GM18867 (cell line): ENCODE measurements around the gene MYOD1.

ENCODE experiments used
- ATAC-seq: cut with Tn5 transposase; IDR thresholded peaks from one replicate; pipeline ENCODE4 v1.9.1; 2021; ENCODE audit warnings: mild to moderate bottlenecking, moderate library complexity; ENCODE audit not compliant: unreplicated experiment

MYOD1 gene

DNA sequence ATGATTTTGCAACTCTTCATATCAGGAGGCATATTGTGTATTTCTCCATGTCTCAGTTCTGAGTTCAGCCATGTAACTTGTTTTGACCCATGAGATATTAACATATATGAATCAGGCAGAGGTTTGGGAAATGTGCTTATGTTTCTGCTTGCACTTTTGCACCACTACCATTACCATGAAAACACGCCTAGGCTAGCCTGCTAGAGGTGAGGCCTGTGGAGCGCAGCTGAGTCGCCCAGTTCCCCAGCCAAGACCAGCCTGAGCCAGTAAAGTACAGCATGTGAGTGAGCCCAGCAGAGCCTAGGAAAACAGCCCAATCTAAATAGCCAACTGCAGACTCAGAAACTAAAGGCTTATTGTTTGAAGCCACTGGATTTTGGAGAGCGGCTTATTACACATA is 18.4 kb upstream of the MYOD1 start:
- ATAC-seq: no peak

DNA sequence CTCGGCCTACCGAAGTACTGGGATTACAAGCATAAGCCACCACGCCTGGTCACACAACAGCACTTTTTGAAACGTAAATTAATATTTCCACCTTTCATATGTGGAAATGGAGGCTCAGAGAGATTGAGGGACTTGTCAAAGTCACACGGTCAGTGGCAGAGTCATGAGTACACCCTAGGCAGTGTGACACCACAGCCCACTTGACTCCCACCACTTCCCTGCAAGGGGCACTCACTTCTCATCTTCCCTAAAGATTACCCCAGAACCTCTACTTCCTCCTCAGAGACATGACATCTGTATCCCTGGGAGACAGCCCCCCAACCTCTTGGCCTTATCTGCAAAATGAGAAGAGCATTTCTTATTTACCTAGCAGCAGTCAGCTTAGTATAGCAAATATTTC is 16.5 kb upstream of the MYOD1 start:
- no peak for ATAC-seq

DNA sequence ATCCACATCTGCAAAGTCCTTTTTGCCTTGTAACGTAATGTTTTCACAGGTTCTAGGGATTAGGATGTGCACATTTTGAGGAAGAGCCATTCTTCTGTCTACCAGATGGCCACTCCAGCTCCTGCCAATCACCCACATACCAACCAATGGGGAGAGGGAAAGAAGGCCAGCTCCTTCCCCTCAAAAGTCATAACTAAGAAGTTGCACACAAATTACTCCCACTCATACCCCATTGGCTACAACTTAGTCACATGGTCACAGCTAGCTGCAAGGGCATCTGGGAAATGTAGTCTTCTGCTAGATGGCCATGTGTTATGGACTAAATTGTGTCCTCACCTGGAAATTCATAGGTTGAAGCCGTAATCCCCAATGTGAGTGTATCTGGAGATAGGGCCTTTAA is 15.4 kb upstream of the MYOD1 start:
- ATAC-seq: peak; percentile 58

DNA sequence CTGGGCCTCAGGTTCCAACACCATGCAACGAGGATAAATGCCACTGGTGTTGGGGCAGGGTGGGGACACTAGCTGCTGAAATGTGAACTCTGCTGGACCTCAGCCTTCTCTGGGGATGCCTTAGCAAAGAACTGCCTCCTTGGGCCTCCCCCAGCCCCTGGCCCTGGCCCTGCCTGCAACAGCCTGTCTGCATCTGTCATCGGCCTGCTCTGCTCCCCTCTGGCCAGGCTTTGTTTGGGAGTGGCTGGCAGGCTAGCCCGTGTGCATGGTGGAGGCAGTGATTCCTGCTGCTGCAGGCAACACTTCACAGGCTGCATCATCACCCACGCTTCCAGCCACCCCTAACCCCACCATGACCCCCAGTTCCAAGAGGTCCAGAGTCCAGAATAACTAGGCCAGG is 11.5 kb upstream of the MYOD1 start:
- no peak for ATAC-seq

DNA sequence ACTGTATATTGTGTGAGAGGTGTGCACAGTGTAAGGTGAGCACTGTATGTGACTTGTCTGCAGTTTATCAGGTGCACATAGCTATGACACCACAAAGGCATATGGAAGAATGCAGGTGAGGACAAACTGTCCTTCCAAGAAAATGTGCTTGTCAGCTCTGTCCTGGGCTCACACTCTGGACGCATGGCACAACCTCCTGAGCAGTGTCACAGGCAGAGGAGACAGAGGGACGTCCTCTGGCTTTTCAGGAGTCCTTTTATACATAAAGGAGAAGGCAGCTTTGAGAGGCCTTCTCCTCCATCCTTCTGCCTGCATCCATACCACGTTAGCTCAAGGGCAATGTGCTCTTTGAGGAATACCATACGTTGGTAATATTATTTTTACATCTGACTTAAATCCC is 7.5 kb upstream of the MYOD1 start:
- ATAC-seq: no peak

DNA sequence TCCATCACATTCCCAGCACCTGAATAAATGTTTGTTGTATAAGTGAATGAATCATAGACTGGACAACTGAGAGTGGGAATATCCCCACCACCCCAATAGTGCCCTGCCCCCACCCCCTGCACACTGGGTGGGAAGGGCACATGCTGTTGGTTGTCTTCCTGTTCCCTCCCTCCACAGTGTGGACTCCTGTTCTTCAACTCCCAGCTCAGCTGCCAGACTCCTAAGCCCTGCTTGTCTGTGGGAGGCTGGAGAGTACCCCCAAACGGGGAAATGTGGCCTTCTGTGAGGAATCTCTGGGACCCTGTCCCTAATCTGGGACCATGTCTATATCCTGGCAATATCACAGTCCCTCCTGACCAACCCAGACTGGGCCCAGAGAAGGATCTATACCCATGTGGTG is 5.5 kb upstream of the MYOD1 start:
- ATAC-seq: no peak

DNA sequence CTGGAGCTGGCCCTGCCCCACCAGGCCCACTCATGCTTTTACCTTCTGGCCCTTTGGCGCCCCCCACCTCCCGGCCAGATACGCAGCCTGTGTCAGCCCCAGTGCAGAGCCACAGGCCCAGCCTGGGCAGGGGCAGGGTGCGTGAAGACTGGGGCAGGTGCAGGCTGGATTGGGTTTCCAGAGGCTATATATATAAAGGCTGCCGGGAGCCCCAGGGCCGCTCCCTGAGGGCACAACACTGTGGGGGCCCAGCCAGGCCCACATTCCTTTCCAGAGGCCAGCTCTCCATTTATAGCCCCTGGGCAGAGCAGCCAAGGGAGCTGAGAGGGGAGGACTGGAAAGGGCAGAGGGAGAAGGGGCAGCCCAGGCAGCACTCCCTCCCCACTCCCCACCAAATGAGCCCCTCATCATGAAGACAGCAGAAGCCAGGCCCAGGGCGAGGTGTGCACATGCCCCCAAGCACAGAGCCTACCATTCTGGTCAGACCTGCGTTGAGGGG is 5.0 kb upstream of the MYOD1 start:
- ATAC-seq: no peak

DNA sequence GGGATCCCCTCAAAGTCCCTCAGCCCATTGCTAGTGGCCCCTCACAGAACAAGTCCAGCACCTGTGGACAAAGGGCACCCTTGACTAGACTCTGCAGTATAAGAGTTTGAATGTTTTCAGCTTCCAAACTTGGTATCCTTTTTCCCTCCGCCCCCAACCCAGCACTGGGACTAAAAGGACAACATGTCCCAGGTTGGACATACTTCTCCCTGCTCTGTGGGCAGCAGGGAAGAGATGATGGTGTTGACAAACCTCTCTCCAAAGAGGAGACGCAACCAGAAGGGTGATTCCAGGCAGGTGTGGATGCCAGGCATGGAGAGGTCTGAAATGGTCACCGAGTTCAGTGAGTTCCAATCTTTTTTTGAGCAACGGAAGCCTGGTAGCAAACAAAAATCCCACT is 4.5 kb upstream of the MYOD1 start:
- no peak for ATAC-seq

DNA sequence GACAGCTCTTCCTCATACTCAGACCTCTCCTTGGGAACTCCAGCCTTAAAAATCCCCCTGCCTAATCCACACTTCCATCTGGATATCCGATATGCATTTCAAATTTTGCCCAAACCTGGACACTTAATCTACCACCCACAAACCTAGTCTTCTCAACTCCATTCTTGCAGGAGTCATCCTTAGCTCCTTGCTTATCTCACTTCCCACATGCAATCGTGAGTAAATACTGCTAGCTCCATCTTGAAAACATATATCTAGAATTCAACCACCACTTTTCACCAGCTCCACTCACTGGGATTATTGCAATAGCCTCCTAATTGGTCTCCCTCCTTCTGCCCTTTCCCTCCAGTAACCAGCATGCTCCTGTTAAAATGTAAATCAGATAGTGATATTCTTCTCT is 2.6 kb upstream of the MYOD1 start:
- no peak for ATAC-seq

DNA sequence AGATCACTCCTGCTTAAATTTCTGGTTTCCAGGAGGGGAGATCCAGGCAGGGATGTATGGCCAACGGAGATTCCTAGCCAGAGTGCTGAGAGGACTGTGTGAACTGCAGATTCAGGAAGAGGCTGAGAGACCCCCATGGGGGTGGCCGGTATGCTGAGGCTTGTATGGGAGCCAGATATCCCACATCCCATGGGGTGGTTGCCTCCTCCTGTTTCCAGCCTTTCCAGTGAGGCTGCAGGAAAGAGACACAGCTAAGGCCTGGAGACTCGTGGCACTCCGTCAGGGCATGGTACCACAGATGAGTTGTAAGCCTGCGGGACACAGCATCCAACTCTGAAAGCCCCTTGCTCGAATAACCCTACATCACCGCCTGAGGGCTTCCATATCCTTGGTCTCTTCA is 1.4 kb upstream of the MYOD1 start:
- no peak for ATAC-seq

DNA sequence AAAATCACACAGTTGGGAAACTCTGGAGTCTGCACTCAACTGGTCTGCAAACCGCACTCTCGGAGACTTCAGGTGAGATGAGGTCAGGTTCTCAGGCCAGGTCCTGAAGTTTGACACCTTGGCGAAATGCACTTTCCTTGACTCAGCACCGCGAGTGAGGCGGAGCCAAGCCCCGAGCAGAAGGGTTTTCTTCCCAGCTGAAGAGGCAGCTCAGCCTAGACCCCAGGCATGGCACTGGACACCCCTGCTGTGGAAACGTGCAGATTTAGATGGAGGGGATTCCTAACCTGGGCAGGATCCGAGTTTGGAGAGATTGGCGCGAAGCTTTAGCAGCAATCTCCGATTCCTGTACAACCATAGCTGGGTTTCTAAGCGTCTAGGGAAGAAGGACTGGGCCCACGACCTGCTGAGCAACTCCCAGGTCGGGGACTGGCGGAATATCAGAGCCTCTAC is 835 bp upstream of the MYOD1 start:
- no peak for ATAC-seq

DNA sequence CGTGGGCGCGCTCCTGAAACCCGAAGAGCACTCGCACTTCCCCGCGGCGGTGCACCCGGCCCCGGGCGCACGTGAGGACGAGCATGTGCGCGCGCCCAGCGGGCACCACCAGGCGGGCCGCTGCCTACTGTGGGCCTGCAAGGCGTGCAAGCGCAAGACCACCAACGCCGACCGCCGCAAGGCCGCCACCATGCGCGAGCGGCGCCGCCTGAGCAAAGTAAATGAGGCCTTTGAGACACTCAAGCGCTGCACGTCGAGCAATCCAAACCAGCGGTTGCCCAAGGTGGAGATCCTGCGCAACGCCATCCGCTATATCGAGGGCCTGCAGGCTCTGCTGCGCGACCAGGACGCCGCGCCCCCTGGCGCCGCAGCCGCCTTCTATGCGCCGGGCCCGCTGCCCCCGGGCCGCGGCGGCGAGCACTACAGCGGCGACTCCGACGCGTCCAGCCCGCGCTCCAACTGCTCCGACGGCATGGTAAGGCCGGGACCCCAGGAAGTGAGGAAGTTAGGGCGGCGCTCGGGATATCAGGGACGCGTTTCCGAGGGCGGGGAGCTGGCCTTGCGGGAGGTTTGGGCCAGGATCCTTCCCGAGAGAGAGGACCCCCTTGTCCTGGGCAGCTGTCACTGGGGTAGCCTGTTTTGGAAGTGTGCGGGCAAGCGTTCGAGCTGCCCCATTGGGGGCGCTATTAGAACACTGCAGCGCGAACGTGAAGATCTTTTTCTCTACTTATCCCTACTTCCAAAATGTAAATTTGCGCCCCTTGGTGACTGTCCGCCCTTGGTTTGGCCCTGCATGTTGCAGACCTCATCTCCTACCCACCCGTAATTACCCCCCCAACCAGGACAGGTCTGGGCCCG is 796 bp downstream of the MYOD1 start:
- ATAC-seq: no peak

DNA sequence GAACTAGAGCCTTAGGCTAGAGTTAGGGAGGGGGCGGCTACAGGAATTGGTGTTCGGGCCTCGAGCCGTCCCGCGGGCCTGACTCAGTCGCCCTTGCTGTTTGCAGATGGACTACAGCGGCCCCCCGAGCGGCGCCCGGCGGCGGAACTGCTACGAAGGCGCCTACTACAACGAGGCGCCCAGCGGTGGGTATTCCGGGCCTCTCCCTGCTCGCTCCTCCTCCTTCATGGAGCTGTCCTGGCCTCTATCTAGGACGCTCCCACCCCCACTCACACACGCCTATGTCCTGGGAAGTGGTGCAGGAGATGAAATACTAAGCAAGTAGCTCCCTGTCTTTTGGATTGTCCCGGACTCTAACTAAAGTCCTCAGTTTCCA is 1.4 kb downstream of the MYOD1 start:
- ATAC-seq: no peak

DNA sequence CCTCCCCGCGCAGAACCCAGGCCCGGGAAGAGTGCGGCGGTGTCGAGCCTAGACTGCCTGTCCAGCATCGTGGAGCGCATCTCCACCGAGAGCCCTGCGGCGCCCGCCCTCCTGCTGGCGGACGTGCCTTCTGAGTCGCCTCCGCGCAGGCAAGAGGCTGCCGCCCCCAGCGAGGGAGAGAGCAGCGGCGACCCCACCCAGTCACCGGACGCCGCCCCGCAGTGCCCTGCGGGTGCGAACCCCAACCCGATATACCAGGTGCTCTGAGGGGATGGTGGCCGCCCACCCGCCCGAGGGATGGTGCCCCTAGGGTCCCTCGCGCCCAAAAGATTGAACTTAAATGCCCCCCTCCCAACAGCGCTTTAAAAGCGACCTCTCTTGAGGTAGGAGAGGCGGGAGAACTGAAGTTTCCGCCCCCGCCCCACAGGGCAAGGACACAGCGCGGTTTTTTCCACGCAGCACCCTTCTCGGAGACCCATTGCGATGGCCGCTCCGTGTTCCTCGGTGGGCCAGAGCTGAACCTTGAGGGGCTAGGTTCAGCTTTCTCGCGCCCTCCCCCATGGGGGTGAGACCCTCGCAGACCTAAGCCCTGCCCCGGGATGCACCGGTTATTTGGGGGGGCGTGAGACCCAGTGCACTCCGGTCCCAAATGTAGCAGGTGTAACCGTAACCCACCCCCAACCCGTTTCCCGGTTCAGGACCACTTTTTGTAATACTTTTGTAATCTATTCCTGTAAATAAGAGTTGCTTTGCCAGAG is 2.0 kb downstream of the MYOD1 start:
- no peak for ATAC-seq

DNA sequence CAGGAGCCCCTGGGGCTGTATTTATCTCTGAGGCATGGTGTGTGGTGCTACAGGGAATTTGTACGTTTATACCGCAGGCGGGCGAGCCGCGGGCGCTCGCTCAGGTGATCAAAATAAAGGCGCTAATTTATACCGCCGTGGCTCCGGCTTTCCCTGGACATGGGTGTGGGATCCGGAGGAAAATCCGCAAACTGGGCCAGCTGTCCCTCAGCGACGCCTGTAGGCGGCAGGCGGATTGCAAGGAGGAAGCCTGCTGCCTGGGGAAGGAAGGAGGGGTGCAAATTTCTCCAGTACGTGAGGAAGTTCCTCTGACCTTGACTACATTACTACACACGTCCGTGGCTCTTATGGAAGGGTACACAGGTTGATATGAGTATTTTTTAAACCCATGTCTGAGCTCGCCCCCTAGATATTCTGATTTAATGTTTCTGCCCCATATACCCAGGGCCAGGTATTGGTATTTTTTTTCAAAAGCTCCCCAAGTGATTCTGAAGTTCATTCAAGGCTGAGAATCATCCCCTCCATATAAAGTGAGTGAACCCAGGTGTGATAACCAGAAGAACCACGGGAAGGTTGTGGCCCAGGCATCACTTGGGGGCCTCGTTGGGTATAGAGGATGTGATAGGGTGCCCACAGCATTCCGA is 2.8 kb downstream of the MYOD1 start:
- ATAC-seq: no peak

DNA sequence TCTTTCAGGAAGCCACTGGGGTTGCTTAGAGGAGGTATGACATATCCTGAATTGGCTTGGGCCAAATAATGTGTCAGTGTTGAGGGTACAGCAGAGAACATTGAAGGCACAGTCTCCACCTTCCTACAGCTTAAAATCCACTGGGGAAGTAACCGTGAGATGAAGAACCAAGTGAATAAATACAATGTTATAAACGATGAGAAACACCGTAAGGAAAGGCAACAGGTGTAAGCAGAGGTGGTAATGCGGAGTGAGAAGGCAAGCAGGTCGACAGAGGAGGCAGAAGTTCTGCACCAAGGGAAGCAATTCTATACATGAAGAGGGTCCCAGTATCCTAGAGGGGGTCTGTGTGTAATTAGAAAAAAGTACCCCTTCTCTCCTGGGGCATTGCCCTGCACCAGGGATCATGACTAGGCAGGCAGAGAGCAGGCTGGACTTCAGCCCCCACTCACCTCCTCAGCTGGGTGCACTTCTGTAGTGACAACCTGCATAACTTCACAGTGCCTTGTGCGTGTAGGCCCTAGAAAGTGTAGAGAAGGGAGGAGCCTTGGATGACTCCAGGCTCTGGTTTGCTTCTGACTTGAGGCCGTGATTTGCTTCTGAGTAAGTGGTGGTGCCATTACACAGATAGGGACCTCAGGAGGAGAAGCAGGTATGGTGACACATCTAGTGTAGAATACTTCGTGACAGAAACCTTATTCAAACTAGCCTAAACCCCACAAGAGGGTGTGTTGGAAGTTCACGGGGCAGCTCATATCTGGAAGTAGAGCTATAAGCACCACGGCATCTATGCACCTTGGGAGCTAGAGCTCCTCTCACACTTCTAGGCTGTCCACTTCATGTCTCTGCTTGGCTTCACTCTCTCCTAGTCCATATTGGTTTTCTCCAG is 4.9 kb downstream of the MYOD1 start:
- no peak for ATAC-seq

DNA sequence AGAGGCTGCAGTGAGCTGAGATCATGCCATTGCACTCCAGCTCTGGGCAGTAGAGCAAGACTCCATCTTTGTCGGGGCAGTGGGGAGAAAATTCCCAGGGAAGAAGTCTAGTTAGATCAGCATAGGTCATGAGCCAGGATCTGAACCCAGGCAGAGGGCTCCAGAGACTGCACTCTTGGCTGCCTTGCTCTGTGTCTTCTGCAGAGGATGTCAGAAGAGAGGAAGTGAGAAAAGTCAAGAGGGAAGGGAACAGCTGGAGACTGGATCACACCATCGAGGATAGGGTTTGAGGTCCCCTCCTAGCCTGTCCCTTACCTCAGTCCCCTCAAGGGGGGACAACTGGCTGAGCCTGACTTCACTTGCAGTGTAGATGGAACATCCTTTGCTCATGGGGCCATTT is 5.8 kb downstream of the MYOD1 start:
- no peak for ATAC-seq

DNA sequence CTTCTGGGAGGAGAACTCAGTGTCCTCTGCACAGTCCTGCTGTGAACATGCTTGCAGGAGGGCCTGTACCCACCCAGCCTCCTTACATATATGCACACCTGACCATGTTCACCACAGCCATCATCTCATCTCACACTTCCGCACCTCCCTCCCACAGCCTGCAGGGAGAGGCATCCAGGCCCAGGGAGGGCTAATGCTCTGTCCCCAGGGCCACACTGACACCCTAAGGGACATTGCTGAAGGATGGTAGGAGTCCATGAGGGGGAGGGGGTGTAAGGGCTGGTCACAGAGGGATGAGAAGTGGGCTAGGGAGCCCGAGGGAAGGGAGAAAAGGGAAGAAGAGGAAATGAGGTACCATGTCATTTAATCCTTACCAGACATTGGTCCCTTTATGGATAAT is 10.8 kb downstream of the MYOD1 start:
- ATAC-seq: no peak

DNA sequence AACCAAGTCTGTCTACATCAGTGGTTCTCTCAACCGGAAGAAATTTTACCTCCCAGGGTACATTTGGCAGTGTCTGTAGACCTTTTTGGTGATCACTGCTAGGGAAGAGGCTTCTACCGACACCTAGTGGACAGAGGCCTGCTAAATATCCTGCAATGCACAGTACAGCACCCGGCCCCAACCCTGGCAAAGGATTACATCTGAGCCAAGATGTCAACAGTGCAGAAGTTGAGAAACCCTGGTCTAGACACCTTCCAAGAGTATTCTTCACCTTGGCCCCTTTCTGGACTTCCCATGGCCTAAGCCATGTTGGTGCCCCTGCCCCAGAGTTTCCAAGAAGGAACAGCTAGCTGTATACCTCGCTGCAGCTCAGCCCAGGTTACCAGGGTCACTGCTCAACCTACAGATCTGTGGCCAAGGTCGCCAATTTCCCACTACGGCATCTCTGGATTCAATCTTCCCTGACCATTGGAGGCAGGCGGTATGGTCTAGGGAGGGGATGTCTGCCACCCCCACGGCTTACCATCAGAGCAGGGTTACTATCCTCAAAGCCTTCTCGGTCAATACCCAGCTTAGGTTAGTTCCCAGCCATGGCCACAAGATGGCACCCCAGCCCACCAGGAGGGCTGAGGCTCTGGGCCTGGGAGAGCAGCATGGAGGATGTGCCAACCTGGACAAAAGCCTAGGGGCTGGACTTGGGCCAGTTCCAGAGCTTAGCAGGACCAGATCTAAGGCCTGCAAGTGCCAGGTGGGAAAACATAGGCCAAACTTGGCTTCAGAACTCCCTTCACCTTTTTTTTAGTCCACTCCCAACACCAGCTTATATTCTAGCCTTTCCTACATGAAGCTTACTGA is 11.5 kb downstream of the MYOD1 start:
- ATAC-seq: peak; percentile 81

DNA sequence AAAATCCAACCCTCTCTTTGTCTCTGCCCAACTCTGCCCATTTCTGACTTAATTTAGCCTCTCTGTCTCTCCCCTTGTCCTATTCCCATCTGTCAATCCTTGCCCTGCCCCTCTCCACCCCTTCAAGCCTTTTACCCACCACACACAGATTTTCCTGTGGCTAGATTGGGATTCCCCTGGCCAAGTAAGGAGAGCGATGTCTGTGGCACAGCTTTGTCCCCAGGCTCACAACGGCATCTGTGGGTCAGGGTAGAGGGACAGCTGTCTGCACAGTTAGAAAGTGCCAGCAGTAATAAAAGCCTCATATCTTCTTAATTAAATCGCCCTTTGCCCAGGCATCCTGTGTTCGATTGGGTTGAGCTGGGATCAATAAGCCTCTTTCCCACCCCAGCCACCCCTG is 13.9 kb downstream of the MYOD1 start:
- ATAC-seq: no peak
